Mucosa of stomach (tissue), 1 donor: Measurements from ENCODE around the gene FBXO33.

ENCODE experiments used
- H3K27me3 ChIP-seq: one replicate; pipeline ENCODE4 v1.7.0; 2013; ENCODE audit warnings: mild to moderate bottlenecking, low read length; ENCODE audit not compliant: control insufficient read depth, insufficient read depth
- H3K36me3 ChIP-seq: one replicate; pipeline ENCODE4 v1.7.0; 2013; ENCODE audit warnings: low read length; ENCODE audit not compliant: control insufficient read depth, insufficient read depth
- H3K4me1 ChIP-seq: one replicate; pipeline ENCODE4 v1.7.0; 2013; ENCODE audit warnings: mild to moderate bottlenecking, low read length; ENCODE audit not compliant: control insufficient read depth, insufficient read depth
- H3K4me3 ChIP-seq: one replicate; pipeline ENCODE4 v1.7.0; 2013; ENCODE audit warnings: low read length
- H3K9ac ChIP-seq: one replicate; pipeline ENCODE4 v1.7.0; 2013; ENCODE audit warnings: mild to moderate bottlenecking, low read length, moderate library complexity
- H3K9me3 ChIP-seq: one replicate; pipeline ENCODE4 v1.7.0; 2013; ENCODE audit warnings: mild to moderate bottlenecking, low read length, moderate library complexity; ENCODE audit not compliant: control insufficient read depth
- donor health status: Pancreatic carcinoma.

FBXO33 gene

DNA sequence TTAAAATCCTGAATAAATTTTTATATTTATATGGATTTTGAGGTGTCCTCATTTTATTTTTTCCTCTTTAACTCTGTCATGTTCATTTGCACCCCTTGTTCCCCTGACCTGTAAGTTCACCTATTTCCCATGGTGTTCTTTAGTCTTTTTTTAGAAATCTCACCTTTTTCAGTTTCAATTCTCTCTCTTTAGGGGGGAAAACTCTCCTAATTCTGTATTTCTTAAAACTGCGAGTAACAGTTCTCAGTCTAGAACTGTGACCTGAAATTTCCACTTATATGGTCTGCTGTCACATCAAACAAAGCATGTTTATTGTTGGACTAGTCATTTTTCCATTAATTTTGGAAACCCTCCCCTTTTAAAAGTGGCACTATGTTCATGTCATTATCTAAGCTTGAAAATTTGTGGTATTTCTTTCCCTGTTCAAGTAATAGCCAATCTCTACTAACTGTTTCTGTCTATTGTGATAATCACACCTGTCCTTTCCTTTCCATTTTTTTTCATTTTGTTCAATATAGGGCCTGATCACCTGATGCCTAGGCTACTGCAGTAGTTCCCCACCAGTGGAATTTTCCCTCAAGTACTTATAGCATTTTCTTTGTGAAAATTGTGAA lies 14.0 kb upstream of the FBXO33 start:
- Histone ChIP-seq H3K9me3 (no peaks in the 10 kb centered on the region), H3K4me3 (no peak overlapping the region), H3K4me1 (peaks cover 11% of the 10 kb centered on the region), H3K9ac (no peak overlapping the region), H3K36me3 (no peaks in the 10 kb centered on the region), H3K27me3 (no peaks in the 10 kb centered on the region)

GRCh38 chr14:39442293-39442692 lies 10.1 kb upstream of the FBXO33 start:
- Histone ChIP-seq H3K4me3 (no peak overlapping the region), H3K9me3 (no peaks in the 10 kb centered on the region), H3K27me3 (no peaks in the 10 kb centered on the region), H3K9ac (no peak overlapping the region), H3K4me1 (no peaks in the 10 kb centered on the region), H3K36me3 (no peaks in the 10 kb centered on the region)

GRCh38 chr14:39441805-39442204 lies 9.6 kb upstream of the FBXO33 start:
- H3K4me3 ChIP-seq = no peak overlapping the region
- no peaks in the 10 kb centered on the region for H3K9me3 ChIP-seq
- H3K4me1 ChIP-seq = no peaks in the 10 kb centered on the region
- H3K36me3 ChIP-seq = no peaks in the 10 kb centered on the region
- no peak overlapping the region for H3K9ac ChIP-seq
- H3K27me3 ChIP-seq = no peaks in the 10 kb centered on the region

DNA sequence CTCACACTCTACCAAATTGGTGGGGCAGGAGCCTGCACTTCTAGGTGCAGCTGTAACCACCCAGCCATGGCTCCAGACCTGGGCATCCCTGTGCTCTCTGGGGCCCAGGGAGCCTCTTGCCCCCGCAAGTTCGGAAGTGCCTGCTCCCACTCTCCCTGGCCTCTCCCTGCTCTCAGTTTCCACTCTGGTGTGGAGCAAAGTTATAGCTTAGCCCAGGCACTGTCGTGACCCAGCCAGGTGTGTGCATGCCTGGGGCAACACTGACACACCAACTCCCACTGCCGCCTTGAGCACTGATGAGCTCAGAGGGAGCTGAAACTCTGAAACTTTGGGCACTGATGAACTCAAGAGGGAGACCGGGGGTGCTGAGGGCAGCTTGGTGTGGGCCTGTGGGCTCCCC lies 8.7 kb upstream of the FBXO33 start:
- Histone ChIP-seq H3K36me3 (no peaks in the 10 kb centered on the region), H3K4me1 (no peaks in the 10 kb centered on the region), H3K4me3 (no peak overlapping the region), H3K27me3 (no peaks in the 10 kb centered on the region), H3K9ac (no peak overlapping the region), H3K9me3 (no peaks in the 10 kb centered on the region)

DNA sequence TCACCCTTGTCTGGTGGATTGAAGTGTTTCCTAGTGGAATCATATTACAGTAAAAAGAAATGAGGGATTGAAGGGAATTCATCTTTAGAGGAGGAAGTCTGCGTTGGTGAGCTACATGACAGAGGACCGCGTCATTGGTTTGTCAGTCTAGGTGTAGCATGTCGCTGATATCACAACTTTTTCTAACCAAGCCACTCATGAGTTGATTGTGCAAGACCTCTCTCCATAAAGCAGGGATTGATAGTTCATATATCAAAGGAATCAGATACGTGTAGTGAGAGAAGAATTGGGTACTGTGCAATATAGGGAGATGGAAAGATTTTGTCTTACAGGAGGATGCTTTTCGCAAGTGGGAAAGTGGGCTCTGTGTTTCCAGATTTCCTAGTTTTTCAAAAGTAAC lies 3.0 kb upstream of the FBXO33 start:
- Histone ChIP-seq H3K4me1 (peaks cover 5% of the 10 kb centered on the region), H3K36me3 (no peaks in the 10 kb centered on the region), H3K9ac (no peak overlapping the region), H3K9me3 (no peaks in the 10 kb centered on the region), H3K27me3 (no peaks in the 10 kb centered on the region), H3K4me3 (no peak overlapping the region)

DNA sequence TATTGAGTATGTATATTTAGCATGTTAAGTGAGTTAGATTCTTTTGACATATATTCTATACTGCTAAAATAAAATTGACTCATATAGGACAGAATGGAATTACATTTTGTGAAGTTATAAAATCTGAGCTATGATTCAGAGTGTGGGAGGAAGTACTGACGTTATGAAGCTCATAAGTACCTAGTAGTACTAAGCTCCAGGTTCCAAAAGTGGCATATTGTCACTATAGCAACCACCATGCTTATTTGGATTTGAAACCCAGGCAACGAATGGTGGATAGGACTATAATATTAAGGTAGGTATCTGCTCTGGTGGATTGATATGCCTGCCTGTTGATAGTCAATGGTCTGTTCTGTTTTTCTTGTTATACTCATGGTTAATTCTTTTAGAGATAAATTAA lies 2.2 kb upstream of the FBXO33 start:
- H3K4me3 ChIP-seq = no peak overlapping the region
- peaks cover 8% of the 10 kb centered on the region for H3K4me1 ChIP-seq
- H3K9ac ChIP-seq = no peak overlapping the region
- H3K27me3 ChIP-seq = no peaks in the 10 kb centered on the region
- no peaks in the 10 kb centered on the region for H3K36me3 ChIP-seq
- H3K9me3 ChIP-seq = no peaks in the 10 kb centered on the region

- H3K27me3 ChIP-seq = no peaks in the 10 kb centered on the region
- H3K36me3 ChIP-seq = no peaks in the 10 kb centered on the region
- H3K4me1 ChIP-seq = peaks cover 8% of the 10 kb centered on the region
- no peaks in the 10 kb centered on the region for H3K9me3 ChIP-seq
- H3K4me3 ChIP-seq = peak overlapping the region; percentile 52
- H3K9ac ChIP-seq = peak overlapping the region; percentile 47
Observed at GRCh38 chr14:39433452-39433813, 1.2 kb upstream of the FBXO33 start.

DNA sequence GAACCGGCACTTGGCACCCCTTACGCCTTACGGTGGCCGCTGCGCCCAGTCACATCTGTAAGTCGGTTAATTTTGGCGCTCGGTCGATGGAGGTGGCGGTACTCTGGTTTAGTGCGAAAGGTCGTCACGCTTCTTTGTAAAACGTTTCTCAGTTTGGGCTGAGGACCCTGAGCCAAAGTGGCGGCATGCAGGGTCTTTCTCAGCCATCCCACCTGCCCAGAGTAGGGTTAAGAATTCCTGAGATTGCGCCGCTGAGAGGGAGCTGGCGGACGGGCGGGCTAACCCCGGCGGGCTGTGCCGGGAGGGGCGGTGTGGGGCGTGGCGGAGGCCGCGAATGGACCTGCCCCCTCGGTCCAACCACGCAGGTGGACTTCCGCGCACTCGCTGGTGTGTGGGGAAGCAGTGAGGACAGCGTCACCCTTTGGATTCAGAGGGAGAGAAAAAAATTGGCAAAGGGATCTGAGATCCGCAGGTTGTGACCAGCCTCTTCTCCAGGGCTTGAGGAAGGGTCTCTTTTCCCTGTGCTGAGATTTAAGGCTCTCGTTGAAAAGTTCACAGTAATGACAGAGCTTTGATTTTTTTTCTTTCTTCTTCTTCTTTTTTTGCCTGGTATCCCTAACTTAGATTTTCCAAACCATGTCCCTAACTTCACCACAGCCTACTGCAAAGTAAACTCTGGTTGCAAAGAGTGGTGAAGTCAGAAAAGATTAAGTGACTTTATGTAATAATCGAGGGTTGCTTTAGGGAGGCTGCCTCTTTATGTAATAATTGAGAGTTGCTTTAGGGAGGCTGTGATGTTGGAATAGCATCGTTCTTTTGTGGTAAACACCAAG lies 602 bp upstream of the FBXO33 start:
- Histone ChIP-seq H3K36me3 (no peaks in the 10 kb centered on the region), H3K4me3 (peak overlapping the region; percentile 52), H3K27me3 (no peaks in the 10 kb centered on the region), H3K9me3 (no peaks in the 10 kb centered on the region), H3K9ac (peak overlapping the region; percentile 47), H3K4me1 (peaks cover 8% of the 10 kb centered on the region)

- Histone ChIP-seq H3K9me3 (no peaks in the 10 kb centered on the region), H3K36me3 (no peaks in the 10 kb centered on the region), H3K9ac (peak overlapping the region; percentile 92), H3K4me3 (peak overlapping the region; percentile 64), H3K27me3 (no peaks in the 10 kb centered on the region), H3K4me1 (peaks cover 8% of the 10 kb centered on the region)
Observed at GRCh38 chr14:39431416-39432178, 636 bp downstream of the FBXO33 start.

DNA sequence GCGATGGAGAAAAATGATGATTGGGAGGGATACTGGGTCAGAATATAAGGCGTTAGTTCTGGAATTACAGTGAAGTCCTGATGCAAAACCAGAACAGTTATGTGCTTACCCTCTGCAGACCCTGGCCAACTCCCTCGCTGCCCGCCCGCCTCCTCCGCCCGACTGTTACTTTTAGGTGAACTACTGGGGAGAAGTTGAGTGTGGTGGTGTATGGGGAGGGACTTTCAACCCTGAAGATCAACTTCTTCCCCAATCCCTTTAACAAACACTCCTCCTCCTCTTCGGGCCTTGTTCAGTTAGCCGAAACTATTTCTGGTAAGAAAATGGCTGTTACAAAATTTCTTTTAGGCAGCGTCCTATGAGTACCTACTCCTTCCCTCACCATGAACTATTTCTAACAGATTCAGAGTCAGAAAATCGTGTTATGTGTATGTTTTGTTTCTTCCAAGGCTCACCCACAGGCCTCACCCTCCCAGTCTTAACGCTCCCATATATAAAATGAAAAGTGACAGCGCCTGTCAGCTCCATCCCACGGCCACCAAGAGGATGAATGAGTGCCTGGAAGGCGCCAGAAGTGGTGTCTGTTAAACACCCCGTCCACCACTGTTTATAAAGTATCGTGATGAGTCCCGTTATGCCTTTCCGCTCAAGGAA lies 1.3 kb downstream of the FBXO33 start:
- H3K27me3 ChIP-seq = no peaks in the 10 kb centered on the region
- H3K4me3 ChIP-seq = peak overlapping the region; percentile 60
- H3K4me1 ChIP-seq = peaks cover 8% of the 10 kb centered on the region
- no peaks in the 10 kb centered on the region for H3K36me3 ChIP-seq
- no peaks in the 10 kb centered on the region for H3K9me3 ChIP-seq
- peak overlapping the region; percentile 79 for H3K9ac ChIP-seq

GRCh38 chr14:39428118-39428517 lies 4.1 kb downstream of the FBXO33 start:
- Histone ChIP-seq H3K27me3 (no peaks in the 10 kb centered on the region), H3K9ac (no peak overlapping the region), H3K4me3 (no peak overlapping the region), H3K36me3 (no peaks in the 10 kb centered on the region), H3K4me1 (peaks cover 3% of the 10 kb centered on the region), H3K9me3 (no peaks in the 10 kb centered on the region)

DNA sequence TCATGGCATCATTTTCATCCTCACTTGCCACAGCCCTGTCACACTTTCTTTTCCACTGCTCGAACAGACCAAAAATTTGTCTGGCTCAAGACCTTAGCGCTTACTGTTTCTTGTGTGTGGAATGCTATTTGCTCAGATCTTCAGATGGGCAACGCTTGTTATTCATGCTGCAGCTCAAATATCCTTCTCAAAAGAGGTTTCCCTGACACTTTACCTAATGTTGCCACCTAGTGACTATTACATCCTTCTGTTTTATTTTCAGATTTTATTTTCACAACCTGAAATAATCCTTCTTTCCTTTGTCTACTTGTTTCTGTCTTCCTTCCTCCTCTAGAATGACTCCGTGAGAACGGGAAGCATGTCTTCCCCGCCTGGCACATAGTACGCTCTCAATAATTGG lies 5.6 kb downstream of the FBXO33 start:
- Histone ChIP-seq H3K4me3 (no peak overlapping the region), H3K36me3 (no peaks in the 10 kb centered on the region), H3K4me1 (peaks cover 3% of the 10 kb centered on the region), H3K27me3 (no peaks in the 10 kb centered on the region), H3K9me3 (no peaks in the 10 kb centered on the region), H3K9ac (no peak overlapping the region)
